A673 (cell line): ENCODE data around the gene DCP1A.

Source experiments
- EZH2 ChIP-seq: fragments of 200-600 bp; sonication (generic); IDR thresholded peaks from 2 replicates; pipeline ENCODE4 v1.6.1; 2017; ENCODE audit warnings: borderline replicate concordance, low read depth, mild to moderate bottlenecking, mixed read lengths, antibody characterized with exemption, low read length; ENCODE audit not compliant: poor library complexity, severe bottlenecking
- TF ChIP-seq, protein P1 (sequence below): fragments of 300-800, 200-600 bp; sonication (generic); conservative IDR thresholded peaks from 2 replicates; pipeline ENCODE4 v1.5.1; 2017; ENCODE audit warnings: low read depth, mild to moderate bottlenecking, antibody characterized with exemption, low read length, moderate library complexity, mixed read lengths

DNA sequence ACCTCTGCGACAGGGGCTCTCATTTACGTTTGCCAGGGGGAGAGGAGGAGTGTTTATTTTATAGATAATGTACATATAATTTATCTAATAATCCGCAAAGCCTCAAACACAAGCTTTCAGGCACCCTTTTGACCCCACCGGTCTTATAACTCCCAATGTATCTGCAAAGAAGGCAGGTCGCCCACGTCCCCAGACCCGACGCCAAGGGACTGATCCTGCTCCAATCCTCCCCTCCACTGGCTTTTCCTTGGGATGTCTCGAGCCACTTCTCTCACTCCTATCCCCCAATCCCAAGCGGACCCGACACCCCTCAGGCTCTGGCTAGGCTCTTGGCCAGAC lies 452 bp downstream of the DCP1A start:
- TF ChIP-seq EZH2 = no peak
- TF ChIP-seq, protein P1, sequence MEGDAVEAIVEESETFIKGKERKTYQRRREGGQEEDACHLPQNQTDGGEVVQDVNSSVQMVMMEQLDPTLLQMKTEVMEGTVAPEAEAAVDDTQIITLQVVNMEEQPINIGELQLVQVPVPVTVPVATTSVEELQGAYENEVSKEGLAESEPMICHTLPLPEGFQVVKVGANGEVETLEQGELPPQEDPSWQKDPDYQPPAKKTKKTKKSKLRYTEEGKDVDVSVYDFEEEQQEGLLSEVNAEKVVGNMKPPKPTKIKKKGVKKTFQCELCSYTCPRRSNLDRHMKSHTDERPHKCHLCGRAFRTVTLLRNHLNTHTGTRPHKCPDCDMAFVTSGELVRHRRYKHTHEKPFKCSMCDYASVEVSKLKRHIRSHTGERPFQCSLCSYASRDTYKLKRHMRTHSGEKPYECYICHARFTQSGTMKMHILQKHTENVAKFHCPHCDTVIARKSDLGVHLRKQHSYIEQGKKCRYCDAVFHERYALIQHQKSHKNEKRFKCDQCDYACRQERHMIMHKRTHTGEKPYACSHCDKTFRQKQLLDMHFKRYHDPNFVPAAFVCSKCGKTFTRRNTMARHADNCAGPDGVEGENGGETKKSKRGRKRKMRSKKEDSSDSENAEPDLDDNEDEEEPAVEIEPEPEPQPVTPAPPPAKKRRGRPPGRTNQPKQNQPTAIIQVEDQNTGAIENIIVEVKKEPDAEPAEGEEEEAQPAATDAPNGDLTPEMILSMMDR = no peak
